ENCODE measurements around the gene SNTG2. TPM values are rescaled to one million over a fixed set of nuclear protein-coding genes. Genes with fewer than 3 reads are reported as not detected.

Gene SNTG2
- total RNA-seq, 1 experiment from 2014 or later = 2.1 TPM

DNA sequence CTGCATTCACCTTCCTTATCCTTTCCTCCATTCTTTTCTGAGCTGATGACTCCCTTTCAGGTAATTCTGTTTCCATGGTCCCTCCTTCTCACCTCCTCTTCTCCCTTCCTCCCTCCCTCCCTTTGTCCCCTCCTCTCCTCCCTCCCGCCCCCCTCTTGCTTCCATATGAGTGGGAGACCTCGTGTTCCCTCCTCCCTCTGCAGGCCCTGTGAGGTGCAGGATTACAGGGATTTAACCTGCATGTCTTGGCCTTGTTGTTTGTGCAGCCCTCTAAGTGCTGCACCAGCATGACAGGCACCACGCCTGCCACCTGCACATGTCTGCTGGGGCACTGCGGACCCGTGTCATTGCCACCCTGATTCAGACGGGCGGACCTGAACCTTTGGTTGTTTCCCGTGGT, 103.1 kb downstream of the SNTG2 start:
- no peak overlapping the region for H3K4me3 ChIP-seq (ENCODE audit: insufficient read depth, low read depth, low read length)
- no peaks in the 10 kb centered on the region for H3K36me3 ChIP-seq (replicated peaks; ENCODE audit: control insufficient read depth, insufficient read depth, low read length)
- DNase-seq = no peak
- H3K27me3 ChIP-seq (ENCODE audit: control insufficient read depth, insufficient read depth, low read length) = no peaks in the 10 kb centered on the region

DNA sequence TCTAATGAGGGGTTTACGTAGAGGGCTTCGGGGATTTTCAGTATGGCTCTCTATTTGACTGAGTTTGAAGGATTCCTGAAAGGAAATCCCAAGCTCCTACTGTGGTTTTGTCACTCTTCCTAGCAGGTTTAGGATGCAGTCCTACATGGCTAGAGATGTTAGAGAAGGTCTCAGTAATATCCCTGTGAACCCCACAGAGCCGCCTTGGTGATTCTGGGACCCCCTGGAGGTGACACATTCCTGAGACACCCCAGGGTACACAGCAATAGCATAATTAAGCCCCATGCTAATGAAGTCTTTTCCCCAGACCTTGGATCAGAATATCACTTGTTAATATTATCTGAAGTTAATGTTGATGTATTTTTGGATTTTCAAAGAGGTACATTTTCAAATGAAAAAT, 103.8 kb downstream of the SNTG2 start:
- no peaks in the 10 kb centered on the region for H3K27me3 ChIP-seq (ENCODE audit: control insufficient read depth, insufficient read depth, low read length)
- DNase-seq = no peak
- H3K36me3 ChIP-seq (replicated peaks; ENCODE audit: control insufficient read depth, insufficient read depth, low read length) = no peaks in the 10 kb centered on the region
- H3K4me3 ChIP-seq (ENCODE audit: insufficient read depth, low read depth, low read length) = no peak overlapping the region

DNA sequence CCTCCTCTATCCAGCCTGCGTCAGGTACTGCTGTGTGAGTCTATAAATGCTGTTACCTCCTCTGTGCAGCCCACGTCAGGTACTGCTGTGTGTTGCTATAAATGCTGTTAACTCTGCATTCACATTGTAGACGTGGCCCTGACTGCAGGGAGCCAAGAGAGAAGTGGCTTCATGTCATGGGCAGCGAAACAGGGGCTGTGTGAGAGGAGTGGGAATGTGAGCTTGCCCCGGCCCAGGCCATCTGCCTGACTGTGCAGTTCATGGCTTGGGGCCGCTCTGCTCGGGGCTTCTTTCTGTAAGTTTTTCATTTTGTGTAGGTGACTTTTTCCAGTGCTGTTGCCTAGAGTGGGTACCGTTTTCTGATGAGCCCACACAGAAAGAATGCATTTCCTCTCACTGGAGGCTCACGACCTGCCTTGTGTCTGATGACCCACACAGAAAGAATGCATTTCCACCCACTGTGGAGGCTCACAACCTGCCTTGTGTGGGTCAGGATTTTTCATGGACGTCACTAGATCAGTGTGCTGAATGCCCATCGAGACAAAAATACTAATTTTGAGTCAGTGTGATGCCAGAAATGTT, 104.5 kb downstream of the SNTG2 start:
- no peaks in the 10 kb centered on the region for H3K36me3 ChIP-seq (replicated peaks; ENCODE audit: control insufficient read depth, insufficient read depth, low read length)
- peak; percentile 41 for DNase-seq
- H3K4me3 ChIP-seq (ENCODE audit: insufficient read depth, low read depth, low read length) = no peak overlapping the region
- H3K27me3 ChIP-seq (ENCODE audit: control insufficient read depth, insufficient read depth, low read length) = no peaks in the 10 kb centered on the region

DNA sequence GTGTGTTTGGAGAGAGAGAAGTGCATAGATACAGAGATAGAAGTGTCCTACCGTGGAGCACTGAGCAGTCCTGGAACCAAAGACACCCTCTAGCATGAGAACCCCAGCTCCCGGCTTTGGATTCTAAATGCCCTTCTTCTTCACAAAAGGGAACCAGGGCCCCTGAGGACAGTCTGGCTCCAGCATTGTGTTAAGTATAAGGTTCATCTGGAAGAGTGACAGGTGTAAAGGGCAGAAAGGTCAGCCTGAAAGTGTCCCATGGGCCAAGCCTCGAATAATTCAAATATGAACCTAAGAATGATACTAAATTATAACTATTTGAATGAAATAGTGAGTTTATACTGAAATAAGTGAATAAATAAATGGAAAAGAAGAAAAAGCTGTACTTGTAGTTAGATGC, 109.7 kb downstream of the SNTG2 start:
- Histone ChIP-seq H3K36me3 (replicated peaks; ENCODE audit: control insufficient read depth, insufficient read depth, low read length) (no peaks in the 10 kb centered on the region), H3K4me3 (ENCODE audit: insufficient read depth, low read depth, low read length) (no peak overlapping the region), H3K27me3 (ENCODE audit: control insufficient read depth, insufficient read depth, low read length) (no peaks in the 10 kb centered on the region)
- no peak for DNase-seq

DNA sequence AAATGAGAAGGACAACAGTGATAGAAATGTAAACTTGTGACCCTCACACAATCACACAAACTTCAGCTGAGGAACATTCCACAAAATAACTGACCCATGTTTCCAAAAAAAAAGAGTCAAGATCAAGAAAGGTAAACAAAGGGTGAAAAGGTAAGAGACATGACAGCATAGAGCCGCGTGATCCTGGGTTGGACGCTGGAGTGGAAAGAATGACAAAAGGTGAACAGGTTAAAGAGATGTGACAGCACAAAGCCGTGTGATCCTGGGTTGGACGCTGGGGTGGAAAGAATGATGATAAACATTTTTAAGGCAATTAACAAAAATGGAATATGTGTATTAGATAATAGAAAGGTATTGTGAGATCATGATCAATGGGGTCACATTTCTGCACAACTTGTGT, 110.3 kb downstream of the SNTG2 start:
- no peak overlapping the region for H3K4me3 ChIP-seq (ENCODE audit: insufficient read depth, low read depth, low read length)
- no peaks in the 10 kb centered on the region for H3K27me3 ChIP-seq (ENCODE audit: control insufficient read depth, insufficient read depth, low read length)
- no peak for DNase-seq
- no peaks in the 10 kb centered on the region for H3K36me3 ChIP-seq (replicated peaks; ENCODE audit: control insufficient read depth, insufficient read depth, low read length)

DNA sequence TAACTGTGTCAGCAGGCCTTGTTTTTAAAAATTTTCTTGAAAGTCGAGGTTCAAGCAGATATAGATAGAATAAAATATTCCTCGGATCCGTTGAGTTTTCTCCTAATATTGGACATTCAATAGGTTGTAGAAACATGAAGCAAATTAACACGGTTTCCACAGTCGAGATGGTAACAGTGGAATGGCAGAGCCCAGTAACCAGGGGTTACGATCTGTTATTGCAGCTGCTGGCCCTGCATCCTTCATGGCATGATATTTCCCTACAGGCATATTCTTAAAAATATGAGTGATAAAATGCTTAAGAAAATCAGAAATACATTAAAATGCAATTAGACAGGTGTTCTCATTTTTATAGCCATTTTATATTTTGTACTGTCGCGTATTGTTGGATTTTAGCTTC, 117.6 kb downstream of the SNTG2 start:
- H3K4me3 ChIP-seq (ENCODE audit: insufficient read depth, low read depth, low read length) = no peak overlapping the region
- DNase-seq = no peak
- no peaks in the 10 kb centered on the region for H3K27me3 ChIP-seq (ENCODE audit: control insufficient read depth, insufficient read depth, low read length)
- H3K36me3 ChIP-seq (replicated peaks; ENCODE audit: control insufficient read depth, insufficient read depth, low read length) = no peaks in the 10 kb centered on the region; the same call in 1 of the 2 replicates

DNA sequence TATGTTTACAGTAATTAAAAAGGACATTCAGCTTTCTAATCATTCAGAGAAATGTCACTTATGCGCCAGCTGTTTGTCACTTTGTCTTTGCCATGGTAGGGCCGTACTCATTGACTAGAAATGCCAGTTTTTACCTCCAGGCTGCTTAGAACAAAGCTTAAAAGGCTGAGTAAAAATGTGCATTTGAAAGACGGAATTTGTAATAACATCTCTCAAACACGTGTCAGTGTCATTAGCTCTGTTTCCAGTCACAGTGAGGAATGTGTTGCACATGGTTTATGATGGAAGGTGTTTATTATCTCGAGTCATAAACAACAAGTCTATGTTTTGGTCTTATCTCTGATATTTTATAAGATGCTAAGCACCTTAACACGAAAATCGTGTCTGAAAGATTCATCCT, 118.2 kb downstream of the SNTG2 start:
- Histone ChIP-seq H3K4me3 (ENCODE audit: insufficient read depth, low read depth, low read length) (no peak overlapping the region), H3K36me3 (replicated peaks; ENCODE audit: control insufficient read depth, insufficient read depth, low read length) (no peaks in the 10 kb centered on the region; the same call in 1 of the 2 replicates), H3K27me3 (ENCODE audit: control insufficient read depth, insufficient read depth, low read length) (no peaks in the 10 kb centered on the region)
- no peak for DNase-seq

DNA sequence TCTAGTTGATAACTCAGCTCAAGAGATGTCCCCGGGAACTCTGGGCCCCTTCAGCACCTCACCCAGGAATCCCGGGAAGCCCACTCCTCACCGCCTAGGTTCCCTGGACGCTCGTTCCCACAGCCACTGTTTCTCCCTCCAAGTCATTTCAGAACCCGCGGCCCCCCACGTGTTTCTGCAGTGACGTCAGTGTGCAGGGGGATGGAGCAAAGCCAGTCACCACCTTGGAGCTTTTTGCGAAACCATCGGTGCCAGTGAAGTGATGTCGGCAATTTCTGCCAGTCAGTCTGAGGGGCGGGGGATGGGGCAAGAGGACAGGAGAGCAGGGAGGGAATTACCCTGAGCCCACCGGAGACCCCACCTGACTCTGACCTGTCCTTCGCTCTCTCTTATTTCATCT, 119.2 kb downstream of the SNTG2 start:
- Histone ChIP-seq H3K4me3 (ENCODE audit: insufficient read depth, low read depth, low read length) (no peak overlapping the region), H3K36me3 (replicated peaks; ENCODE audit: control insufficient read depth, insufficient read depth, low read length) (no peaks in the 10 kb centered on the region; the same call in 1 of the 2 replicates), H3K27me3 (ENCODE audit: control insufficient read depth, insufficient read depth, low read length) (no peaks in the 10 kb centered on the region)
- DNase-seq = no peak

DNA sequence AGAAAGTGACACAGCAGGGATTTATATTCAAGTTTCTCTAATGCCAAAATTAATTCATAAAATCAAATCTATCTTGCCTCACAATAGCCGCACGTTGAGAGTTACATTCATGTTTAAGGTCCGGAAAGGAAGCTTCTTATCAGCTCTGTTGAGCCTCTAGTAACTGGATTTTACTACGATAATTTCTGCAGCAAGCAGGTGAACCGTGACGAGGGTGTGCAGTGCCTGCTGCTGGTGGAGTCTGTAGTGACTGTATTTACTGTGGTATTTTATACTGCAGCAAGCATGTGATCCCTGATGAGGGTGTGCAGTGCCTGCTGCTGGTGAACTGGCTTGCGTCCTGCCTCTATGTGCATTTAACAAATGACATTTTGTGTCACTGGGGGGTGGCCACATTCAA, 120.0 kb downstream of the SNTG2 start:
- Histone ChIP-seq H3K36me3 (replicated peaks; ENCODE audit: control insufficient read depth, insufficient read depth, low read length) (no peaks in the 10 kb centered on the region; the same call in 1 of the 2 replicates), H3K4me3 (ENCODE audit: insufficient read depth, low read depth, low read length) (no peak overlapping the region), H3K27me3 (ENCODE audit: control insufficient read depth, insufficient read depth, low read length) (no peaks in the 10 kb centered on the region)
- DNase-seq = no peak

DNA sequence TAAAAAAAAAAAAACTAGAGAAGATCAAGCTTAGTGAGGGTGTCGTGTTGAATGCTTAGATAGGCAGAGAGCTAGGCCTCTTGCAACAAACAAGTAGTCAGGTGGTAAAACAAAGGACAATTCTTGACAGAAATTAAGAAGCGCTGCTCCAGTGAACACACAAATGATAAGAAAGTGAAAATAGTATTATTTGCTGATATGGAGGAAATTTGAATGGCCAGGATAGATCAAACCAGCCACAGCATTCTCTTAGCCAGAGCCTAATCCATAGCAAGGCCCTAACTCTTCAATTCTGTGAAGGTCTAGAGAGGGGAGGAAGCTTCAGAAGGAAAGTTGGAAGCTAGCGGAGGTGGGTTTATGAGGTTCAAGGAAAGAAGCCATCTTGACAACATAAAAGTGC, 121.0 kb downstream of the SNTG2 start:
- H3K27me3 ChIP-seq (ENCODE audit: control insufficient read depth, insufficient read depth, low read length) = no peaks in the 10 kb centered on the region
- no peak overlapping the region for H3K4me3 ChIP-seq (ENCODE audit: insufficient read depth, low read depth, low read length)
- no peaks in the 10 kb centered on the region; the same call in 1 of the 2 replicates for H3K36me3 ChIP-seq (replicated peaks; ENCODE audit: control insufficient read depth, insufficient read depth, low read length)
- no peak for DNase-seq

DNA sequence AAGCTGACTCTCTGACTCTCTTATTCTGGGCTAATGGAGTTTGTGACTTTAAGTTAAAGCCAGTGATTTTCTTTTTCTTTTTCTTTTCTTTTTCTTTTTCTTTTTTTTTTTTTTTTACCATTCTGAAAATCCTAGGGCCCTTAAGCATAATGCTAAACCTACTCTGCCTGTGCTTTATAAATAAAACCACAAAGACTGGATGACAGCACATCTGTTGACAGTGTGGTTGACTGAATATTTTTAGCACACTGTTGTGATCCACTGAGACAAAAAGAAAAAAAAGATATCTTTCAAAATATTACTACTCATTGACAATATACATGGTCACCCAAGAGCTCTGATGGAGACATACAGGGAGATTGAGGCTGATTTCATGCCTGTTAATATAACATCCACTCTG, 121.6 kb downstream of the SNTG2 start:
- DNase-seq = no peak
- Histone ChIP-seq H3K27me3 (ENCODE audit: control insufficient read depth, insufficient read depth, low read length) (no peaks in the 10 kb centered on the region), H3K36me3 (replicated peaks; ENCODE audit: control insufficient read depth, insufficient read depth, low read length) (no peaks in the 10 kb centered on the region; the same call in 1 of the 2 replicates)

DNA sequence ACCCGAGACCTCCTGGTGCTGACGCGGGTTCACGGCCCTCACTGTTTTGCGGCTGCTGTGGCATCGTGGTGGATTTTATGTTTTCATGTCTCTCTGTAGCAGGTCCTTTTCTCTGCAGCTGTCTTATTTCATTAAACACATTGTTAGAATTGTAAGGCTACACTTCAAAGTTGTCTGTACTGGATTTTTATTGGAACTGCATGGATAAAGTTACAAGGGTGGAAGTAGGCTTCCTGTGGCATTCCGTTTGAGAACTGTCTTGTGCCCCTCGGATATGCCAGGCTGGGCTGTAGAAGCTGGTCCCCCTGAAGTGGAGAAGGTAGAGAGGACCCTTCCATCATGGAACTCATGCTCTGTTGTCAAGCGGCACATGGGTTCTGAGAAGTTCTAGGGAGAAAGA, 127.3 kb downstream of the SNTG2 start:
- H3K4me3 ChIP-seq (ENCODE audit: insufficient read depth, low read depth, low read length) = no peak overlapping the region
- DNase-seq = no peak
- H3K36me3 ChIP-seq (replicated peaks; ENCODE audit: control insufficient read depth, insufficient read depth, low read length) = no peaks in the 10 kb centered on the region
- H3K27me3 ChIP-seq (ENCODE audit: control insufficient read depth, insufficient read depth, low read length) = no peaks in the 10 kb centered on the region

More for the DNA sequence above, 121.6 kb downstream of the SNTG2 start:
- no peak overlapping the region for H3K4me3 ChIP-seq (ENCODE audit: insufficient read depth, low read depth, low read length)

DNA sequence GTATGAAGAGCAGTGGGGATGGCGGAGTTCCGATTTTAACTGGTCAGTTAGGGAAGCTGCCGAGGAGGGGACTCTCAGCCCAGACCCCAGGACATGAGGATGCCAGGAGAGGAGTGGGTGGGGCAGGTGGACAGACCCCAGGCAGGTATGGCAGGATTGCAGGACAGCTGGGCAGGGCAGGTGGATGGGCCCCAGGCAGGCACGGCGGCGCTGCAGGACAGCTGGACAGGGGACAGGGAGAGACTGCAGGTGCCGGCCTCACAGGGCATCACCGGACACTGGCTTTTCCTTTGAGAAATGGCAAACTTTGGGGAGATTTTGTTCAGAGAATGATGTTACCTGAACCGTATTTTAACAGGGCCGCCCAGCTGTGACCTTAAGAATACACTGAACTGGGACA, 127.7 kb downstream of the SNTG2 start:
- no peak for DNase-seq

DNA sequence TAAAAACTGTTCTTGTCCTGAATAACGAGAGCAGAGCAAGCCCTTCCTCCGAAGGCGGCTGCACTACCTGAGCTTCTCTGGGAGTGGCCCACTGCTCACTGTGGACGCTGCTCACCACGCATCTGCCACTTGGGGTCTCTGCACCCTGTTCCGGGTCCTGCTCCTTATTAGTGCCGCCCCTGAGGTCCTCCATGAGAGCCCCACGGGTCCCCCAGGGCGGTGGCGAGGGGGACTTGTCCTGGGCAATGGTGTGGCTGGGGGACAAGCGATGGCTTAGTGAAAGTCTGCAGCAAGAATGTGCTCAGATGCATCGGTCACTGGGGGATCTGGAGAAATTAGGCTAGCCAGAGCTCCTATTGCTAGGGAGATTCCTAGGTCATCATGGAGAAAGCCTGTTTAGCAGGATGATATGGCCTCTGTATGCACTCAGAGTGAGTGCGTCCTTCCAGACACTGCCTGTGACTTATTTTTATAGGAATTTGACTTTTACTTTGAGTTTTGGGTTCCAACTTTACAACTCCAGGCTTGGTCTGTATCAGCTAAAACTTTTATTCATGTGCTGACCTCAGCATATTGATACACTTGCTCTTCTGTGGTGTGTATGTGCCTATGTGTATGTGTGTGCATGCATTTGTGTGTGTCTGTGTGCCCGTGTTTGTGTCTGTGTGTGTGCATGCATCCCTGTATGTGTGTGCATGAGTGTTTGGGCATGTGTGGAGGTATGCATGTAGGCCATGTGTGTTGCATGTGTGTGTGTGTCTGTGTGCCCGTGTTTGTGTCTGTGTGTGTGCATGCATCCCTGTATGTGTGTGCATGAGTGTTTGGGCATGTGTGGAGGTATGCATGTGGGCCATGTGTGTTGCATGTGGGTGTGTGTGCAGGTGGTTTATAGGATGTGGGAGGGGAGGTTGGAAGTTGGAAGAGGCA, 129.5 kb downstream of the SNTG2 start:
- DNase-seq = peak; percentile 57
- Histone ChIP-seq H3K27me3 (ENCODE audit: control insufficient read depth, insufficient read depth, low read length) (no peaks in the 10 kb centered on the region), H3K36me3 (replicated peaks; ENCODE audit: control insufficient read depth, insufficient read depth, low read length) (no peaks in the 10 kb centered on the region; the same call in none of the 2 replicates)

More for the DNA sequence above, 127.7 kb downstream of the SNTG2 start:
- H3K27me3 ChIP-seq (ENCODE audit: control insufficient read depth, insufficient read depth, low read length) = no peaks in the 10 kb centered on the region
- no peak overlapping the region for H3K4me3 ChIP-seq (ENCODE audit: insufficient read depth, low read depth, low read length)
- H3K36me3 ChIP-seq (replicated peaks; ENCODE audit: control insufficient read depth, insufficient read depth, low read length) = no peaks in the 10 kb centered on the region

More for the DNA sequence above, 129.5 kb downstream of the SNTG2 start:
- no peak overlapping the region for H3K4me3 ChIP-seq (ENCODE audit: insufficient read depth, low read depth, low read length)

Measured in H7 (cell line).